Esophagus mucosa (tissue), 1 donor: ENCODE data around the gene SLC25A45. TPM values are rescaled to one million over a fixed set of nuclear protein-coding genes. Genes with fewer than 3 reads are reported as not detected.
"Not testable (repeated sequence)": the region's sequence is repeated elsewhere in the genome, so short reads cannot be mapped to it uniquely, and the experiment has no call there.

Experiments
- ATAC-seq: fragments of 200-7000 bp; cut with Tn5 transposase; one replicate; pipeline ENCODE4 v1.9.1; 2020
- total RNA-seq: library from RNA; stranded (reverse); gene quantifications from one replicate; pipeline ENCODE4 v1.2.4, GENCODE V29; 2023
- donor health status: DM: yes; HTN: yes; CAD: no.

The SLC25A45 gene
- total RNA-seq, 1 donor from 2014 or later, result 3.4 TPM

- peak; percentile 40 for ATAC-seq
Measured at GRCh38 chr11:65421794-65422632, 39.6 kb upstream of the SLC25A45 start.

- peak; percentile 61 for ATAC-seq
Measured at GRCh38 chr11:65420979-65421793, 38.7 kb upstream of the SLC25A45 start.

GRCh38 chr11:65420506-65420905, 38.1 kb upstream of the SLC25A45 start:
- ATAC-seq, result no peak

GRCh38 chr11:65419772-65420481, 37.5 kb upstream of the SLC25A45 start:
- ATAC-seq, result peak; percentile 19

GRCh38 chr11:65419460-65419771, 37.0 kb upstream of the SLC25A45 start:
- no peak for ATAC-seq

GRCh38 chr11:65418681-65419459, 36.4 kb upstream of the SLC25A45 start:
- peak; percentile 51 for ATAC-seq

- no peak for ATAC-seq
Measured at GRCh38 chr11:65418431-65418680, 35.9 kb upstream of the SLC25A45 start.

- ATAC-seq, result no peak
Measured at GRCh38 chr11:65417702-65418430, 35.4 kb upstream of the SLC25A45 start.

GRCh38 chr11:65416841-65417701, 34.6 kb upstream of the SLC25A45 start:
- no peak for ATAC-seq

GRCh38 chr11:65416341-65416824, 33.9 kb upstream of the SLC25A45 start:
- ATAC-seq, result peak; percentile 48

GRCh38 chr11:65415499-65416340, 33.3 kb upstream of the SLC25A45 start:
- ATAC-seq, result no peak

- no peak for ATAC-seq
Measured at GRCh38 chr11:65414776-65415498, 32.5 kb upstream of the SLC25A45 start.

GRCh38 chr11:65413077-65413664, 30.7 kb upstream of the SLC25A45 start:
- not testable (repeated sequence) for ATAC-seq

GRCh38 chr11:65412271-65413076, 30.0 kb upstream of the SLC25A45 start:
- ATAC-seq, result no peak

- no peak for ATAC-seq
Measured at GRCh38 chr11:65411681-65412070, 29.2 kb upstream of the SLC25A45 start.

GRCh38 chr11:65410936-65411680, 28.7 kb upstream of the SLC25A45 start:
- ATAC-seq, result no peak
